PFSK-1 (cell line): ENCODE data around the gene LYPD8.

Source experiments
- FOXP2 ChIP-seq: optimal IDR thresholded peaks from 2 replicates; pipeline ENCODE3; 2011; ENCODE audit warnings: borderline replicate concordance, control low read depth, inconsistent platforms; ENCODE audit not compliant: insufficient read depth; ENCODE audit errors: extremely low read length, extremely low read depth
- POLR2AphosphoS5 ChIP-seq: IDR thresholded peaks from 2 replicates; pipeline ENCODE4 v1.6.1; 2012; ENCODE audit warnings: low read depth, mild to moderate bottlenecking, control low read depth, low read length, moderate library complexity
- SIN3A ChIP-seq: IDR thresholded peaks from 2 replicates; pipeline ENCODE4 v1.6.1; 2012; ENCODE audit warnings: mild to moderate bottlenecking, low read length, moderate library complexity, borderline replicate concordance; ENCODE audit not compliant: insufficient read depth
- TAF1 ChIP-seq: IDR thresholded peaks from 2 replicates; pipeline ENCODE4 v1.6.1; 2012; ENCODE audit warnings: low read length, control low read depth, borderline replicate concordance; ENCODE audit not compliant: insufficient read depth
- TF ChIP-seq, protein P1 (sequence below), 2 experiments: IDR thresholded peaks; 2 replicates each; pipeline versions ENCODE4 v1.6.1 to v1.8.0; 2011 to 2012; ENCODE audit warnings: low read depth in 2 of 2, low read length in 2 of 2, control low read depth in 1 of 2, inconsistent platforms in 1 of 2, mild to moderate bottlenecking in 1 of 2, moderate library complexity in 1 of 2; ENCODE audit not compliant: insufficient read depth in 1 of 2

DNA sequence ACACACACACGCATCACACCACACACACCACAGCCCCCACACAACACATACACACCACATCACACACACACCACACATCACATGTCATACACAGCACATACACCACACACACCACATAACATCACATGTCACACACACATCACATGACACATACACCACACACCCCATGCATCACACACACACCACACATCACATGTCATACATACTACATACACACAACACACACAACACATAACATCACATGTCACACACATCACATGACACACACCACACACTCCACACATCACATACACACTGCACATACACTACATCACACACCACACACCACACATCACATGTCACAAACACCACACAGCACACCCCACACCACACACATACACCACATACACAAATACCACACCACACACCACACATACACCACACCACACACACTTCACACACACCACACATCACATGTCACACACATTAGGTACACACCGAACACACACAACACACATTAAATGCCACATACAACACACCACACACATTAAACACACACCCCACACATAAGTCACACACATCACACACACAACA is 1.8 kb downstream of the LYPD8 start:
- TF ChIP-seq, protein P1, sequence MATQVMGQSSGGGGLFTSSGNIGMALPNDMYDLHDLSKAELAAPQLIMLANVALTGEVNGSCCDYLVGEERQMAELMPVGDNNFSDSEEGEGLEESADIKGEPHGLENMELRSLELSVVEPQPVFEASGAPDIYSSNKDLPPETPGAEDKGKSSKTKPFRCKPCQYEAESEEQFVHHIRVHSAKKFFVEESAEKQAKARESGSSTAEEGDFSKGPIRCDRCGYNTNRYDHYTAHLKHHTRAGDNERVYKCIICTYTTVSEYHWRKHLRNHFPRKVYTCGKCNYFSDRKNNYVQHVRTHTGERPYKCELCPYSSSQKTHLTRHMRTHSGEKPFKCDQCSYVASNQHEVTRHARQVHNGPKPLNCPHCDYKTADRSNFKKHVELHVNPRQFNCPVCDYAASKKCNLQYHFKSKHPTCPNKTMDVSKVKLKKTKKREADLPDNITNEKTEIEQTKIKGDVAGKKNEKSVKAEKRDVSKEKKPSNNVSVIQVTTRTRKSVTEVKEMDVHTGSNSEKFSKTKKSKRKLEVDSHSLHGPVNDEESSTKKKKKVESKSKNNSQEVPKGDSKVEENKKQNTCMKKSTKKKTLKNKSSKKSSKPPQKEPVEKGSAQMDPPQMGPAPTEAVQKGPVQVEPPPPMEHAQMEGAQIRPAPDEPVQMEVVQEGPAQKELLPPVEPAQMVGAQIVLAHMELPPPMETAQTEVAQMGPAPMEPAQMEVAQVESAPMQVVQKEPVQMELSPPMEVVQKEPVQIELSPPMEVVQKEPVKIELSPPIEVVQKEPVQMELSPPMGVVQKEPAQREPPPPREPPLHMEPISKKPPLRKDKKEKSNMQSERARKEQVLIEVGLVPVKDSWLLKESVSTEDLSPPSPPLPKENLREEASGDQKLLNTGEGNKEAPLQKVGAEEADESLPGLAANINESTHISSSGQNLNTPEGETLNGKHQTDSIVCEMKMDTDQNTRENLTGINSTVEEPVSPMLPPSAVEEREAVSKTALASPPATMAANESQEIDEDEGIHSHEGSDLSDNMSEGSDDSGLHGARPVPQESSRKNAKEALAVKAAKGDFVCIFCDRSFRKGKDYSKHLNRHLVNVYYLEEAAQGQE (IDR thresholded peaks at IDR 0.05; ENCODE audit: insufficient read depth in 1 of 2, low read depth in 2 of 2, low read length in 2 of 2): no peak
- TF ChIP-seq POLR2AphosphoS5 (no peak), FOXP2 (no peak), SIN3A (no peak), TAF1 (no peak)
